Progenitor cell of endocrine pancreas (in vitro differentiated cells): ENCODE data around the gene POLR1F. TPM values are rescaled to one million over a fixed set of nuclear protein-coding genes. Genes with fewer than 3 reads are reported as not detected.
A peak's percentile ranks its signal among the peaks of the same experiment; 100 is the strongest.

ENCODE experiments used
- DNase-seq: peaks from one replicate; pipeline ENCODE4 v3.0.0; 2021; ENCODE audit warnings: low spot score; ENCODE audit not compliant: unreplicated experiment
- H3K27ac Mint-ChIP-seq: 2 replicates; pipeline ENCODE4 v1.8.0; 2021; ENCODE audit warnings: mild to moderate bottlenecking, moderate library complexity, mixed read lengths
- H3K27me3 Mint-ChIP-seq: 2 replicates; pipeline ENCODE4 v1.8.0; 2021; ENCODE audit warnings: mixed read lengths
- H3K36me3 Mint-ChIP-seq: 2 replicates; pipeline ENCODE4 v1.8.0; 2022; ENCODE audit warnings: mixed read lengths; ENCODE audit not compliant: insufficient read depth
- H3K4me1 Mint-ChIP-seq: 2 replicates; pipeline ENCODE4 v1.8.0; 2021; ENCODE audit warnings: low read depth, mixed read lengths
- H3K4me3 Mint-ChIP-seq: 2 replicates; pipeline ENCODE4 v1.8.0; 2021; ENCODE audit warnings: low read depth, mild to moderate bottlenecking, moderate library complexity, mixed read lengths
- H3K9me3 Mint-ChIP-seq: 2 replicates; pipeline ENCODE4 v1.8.0; 2021; ENCODE audit warnings: low read depth, mixed read lengths
- total RNA-seq: library from RNA; stranded (reverse); gene quantifications from 2 replicates; pipeline ENCODE4 v1.2.1, GENCODE V29; 2021
- TF ChIP-seq, protein P1 (sequence below): fragments of 200-600 bp; sonication (generic); IDR thresholded peaks from one replicate; pipeline ENCODE4 v1.5.0; 2021; ENCODE audit warnings: antibody characterized with exemption, mild to moderate bottlenecking; ENCODE audit not compliant: unreplicated experiment

Gene POLR1F
- total RNA-seq, 1 donor from 2014 or later = 11.1 TPM

DNA sequence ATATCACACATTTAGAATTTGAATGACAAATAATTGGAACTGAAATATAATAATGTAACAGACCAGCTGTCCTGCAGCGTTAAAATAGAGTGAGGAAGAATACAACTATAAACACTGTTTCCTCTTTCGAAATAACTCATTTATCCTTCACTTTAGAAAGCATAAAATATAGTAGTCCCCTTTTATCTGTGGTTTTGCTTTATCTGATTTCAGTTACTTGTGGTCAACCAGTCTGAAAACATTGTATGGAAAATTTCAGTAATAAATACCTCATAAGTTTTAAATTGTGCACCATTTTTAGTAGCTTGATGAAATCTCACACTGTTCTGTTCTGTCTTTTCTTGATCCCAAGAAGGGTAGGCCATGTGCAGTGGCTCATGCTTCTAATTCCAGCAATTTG lies 31.7 kb downstream of the POLR1F start:
- H3K36me3 Mint-ChIP-seq = no peaks in the 10 kb centered on the region
- no peak overlapping the region for H3K4me3 Mint-ChIP-seq
- TF ChIP-seq, protein P1, sequence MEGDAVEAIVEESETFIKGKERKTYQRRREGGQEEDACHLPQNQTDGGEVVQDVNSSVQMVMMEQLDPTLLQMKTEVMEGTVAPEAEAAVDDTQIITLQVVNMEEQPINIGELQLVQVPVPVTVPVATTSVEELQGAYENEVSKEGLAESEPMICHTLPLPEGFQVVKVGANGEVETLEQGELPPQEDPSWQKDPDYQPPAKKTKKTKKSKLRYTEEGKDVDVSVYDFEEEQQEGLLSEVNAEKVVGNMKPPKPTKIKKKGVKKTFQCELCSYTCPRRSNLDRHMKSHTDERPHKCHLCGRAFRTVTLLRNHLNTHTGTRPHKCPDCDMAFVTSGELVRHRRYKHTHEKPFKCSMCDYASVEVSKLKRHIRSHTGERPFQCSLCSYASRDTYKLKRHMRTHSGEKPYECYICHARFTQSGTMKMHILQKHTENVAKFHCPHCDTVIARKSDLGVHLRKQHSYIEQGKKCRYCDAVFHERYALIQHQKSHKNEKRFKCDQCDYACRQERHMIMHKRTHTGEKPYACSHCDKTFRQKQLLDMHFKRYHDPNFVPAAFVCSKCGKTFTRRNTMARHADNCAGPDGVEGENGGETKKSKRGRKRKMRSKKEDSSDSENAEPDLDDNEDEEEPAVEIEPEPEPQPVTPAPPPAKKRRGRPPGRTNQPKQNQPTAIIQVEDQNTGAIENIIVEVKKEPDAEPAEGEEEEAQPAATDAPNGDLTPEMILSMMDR = no peak
- H3K27me3 Mint-ChIP-seq = no peaks in the 10 kb centered on the region
- H3K27ac Mint-ChIP-seq = no peak overlapping the region
- DNase-seq = no peak
- H3K9me3 Mint-ChIP-seq = no peaks in the 10 kb centered on the region
- H3K4me1 Mint-ChIP-seq = no peaks in the 10 kb centered on the region

- no peaks in the 10 kb centered on the region for H3K27me3 Mint-ChIP-seq
- no peak for DNase-seq
- H3K4me1 Mint-ChIP-seq = no peaks in the 10 kb centered on the region
- H3K36me3 Mint-ChIP-seq = no peaks in the 10 kb centered on the region
- H3K27ac Mint-ChIP-seq = no peak overlapping the region
- no peak overlapping the region for H3K4me3 Mint-ChIP-seq
- no peaks in the 10 kb centered on the region for H3K9me3 Mint-ChIP-seq
- TF ChIP-seq, protein P1 = no peak
Measured at GRCh38 chr7:19675816-19676215, 33.0 kb downstream of the POLR1F start.

DNA sequence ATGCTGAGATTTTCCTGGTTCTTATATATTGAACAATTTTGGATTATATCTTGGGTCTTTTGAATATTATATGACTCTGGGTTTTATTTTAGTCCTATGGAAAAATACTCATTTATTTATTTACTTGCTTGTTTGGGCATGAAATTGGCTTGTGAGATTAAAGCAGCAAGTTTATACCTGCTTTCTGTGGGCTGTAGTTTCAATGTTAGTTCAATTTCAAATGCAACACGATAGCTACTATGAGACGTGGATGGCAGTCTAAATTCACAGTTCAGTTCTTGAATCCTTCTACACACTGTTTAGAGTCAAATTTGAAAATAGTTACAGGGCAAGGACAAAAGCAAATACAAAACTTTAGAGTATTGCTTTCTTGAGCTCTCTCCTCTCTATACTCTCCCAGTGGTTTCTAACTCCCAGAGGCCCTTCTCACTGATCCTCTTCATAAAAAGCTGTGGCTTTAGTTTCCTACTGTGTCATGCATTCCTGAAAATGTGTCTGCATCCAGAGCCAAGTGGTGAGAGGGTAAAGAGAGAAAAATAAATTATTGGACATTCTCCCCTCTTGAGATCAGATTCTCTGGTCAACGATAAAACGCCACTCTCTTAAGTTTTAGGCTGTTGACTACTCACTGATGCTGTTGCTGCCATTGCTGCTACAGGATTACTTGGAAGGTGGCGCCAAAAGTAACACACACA lies 34.4 kb downstream of the POLR1F start:
- Mint-ChIP-seq H3K27ac (no peak overlapping the region), H3K36me3 (no peaks in the 10 kb centered on the region), H3K9me3 (no peaks in the 10 kb centered on the region), H3K27me3 (no peaks in the 10 kb centered on the region), H3K4me3 (no peak overlapping the region), H3K4me1 (no peaks in the 10 kb centered on the region)
- TF ChIP-seq, protein P1 = no peak
- no peak for DNase-seq

DNA sequence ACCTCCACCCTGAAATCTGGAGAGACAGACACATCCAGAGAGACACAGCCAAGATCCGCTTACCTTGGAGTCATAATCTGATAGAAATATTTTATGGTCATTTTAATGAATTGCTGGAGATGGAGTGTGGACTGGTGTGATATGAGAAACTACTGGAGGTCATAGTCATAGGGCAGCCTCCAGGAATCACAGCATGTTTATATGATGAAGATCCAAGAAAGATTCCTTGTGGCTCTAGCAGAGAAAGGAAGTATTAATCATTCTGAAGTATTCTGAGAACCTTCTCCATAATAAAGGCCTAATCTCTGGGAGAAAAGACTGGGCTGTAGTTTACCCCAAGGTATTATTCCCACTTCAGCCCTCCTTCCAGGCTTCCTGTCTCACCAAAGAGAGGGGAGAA lies 38.0 kb downstream of the POLR1F start:
- H3K27me3 Mint-ChIP-seq = no peaks in the 10 kb centered on the region
- no peaks in the 10 kb centered on the region for H3K36me3 Mint-ChIP-seq
- no peak for DNase-seq
- H3K4me3 Mint-ChIP-seq = no peak overlapping the region
- TF ChIP-seq, protein P1 = no peak
- no peaks in the 10 kb centered on the region for H3K9me3 Mint-ChIP-seq
- H3K27ac Mint-ChIP-seq = no peak overlapping the region
- no peaks in the 10 kb centered on the region for H3K4me1 Mint-ChIP-seq

DNA sequence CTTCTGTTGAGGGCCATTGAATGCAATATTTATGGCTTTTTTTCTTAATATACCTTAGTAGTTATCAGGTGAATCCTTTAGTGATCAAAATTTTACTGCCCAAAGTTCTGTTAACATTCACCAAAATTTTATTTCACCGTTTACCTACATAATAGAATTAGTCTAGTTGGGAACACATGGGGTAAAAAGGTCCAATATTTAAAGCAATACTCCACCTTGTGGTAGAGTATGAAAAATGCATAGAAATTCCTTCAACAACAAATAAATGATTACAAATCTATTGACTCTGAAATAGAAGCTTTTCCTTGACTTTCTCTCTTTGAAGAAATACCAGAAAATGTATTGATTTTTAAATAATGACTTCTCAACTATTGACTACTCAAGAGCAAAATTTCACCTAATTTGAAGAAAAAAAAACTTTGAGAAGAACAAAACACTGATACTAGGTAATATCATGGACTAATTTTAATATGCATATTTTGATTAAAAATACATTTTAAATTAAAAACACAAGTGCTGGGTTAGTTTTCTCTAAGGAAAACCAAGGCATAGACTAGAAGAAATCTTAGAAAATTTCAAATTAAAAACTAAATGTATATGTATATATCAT lies 43.3 kb downstream of the POLR1F start:
- no peak for DNase-seq

More for the DNA sequence above, 43.3 kb downstream of the POLR1F start:
- no peaks in the 10 kb centered on the region for H3K27me3 Mint-ChIP-seq
- H3K9me3 Mint-ChIP-seq = no peaks in the 10 kb centered on the region
- no peak overlapping the region for H3K27ac Mint-ChIP-seq
- no peaks in the 10 kb centered on the region for H3K4me1 Mint-ChIP-seq
- H3K36me3 Mint-ChIP-seq = no peaks in the 10 kb centered on the region
- no peak overlapping the region for H3K4me3 Mint-ChIP-seq
- TF ChIP-seq, protein P1 = peak; percentile 77
